ENCODE data around the gene SCO2. TPM values are rescaled to one million over a fixed set of nuclear protein-coding genes. Genes with fewer than 3 reads are reported as not detected.

SCO2 gene
- total and polyA plus RNA-seq, 2 of the 13 experiments (the other 11 are each of a cell fraction or from before 2014, with no cell fraction given): 0.32 to 3.7 TPM

DNA sequence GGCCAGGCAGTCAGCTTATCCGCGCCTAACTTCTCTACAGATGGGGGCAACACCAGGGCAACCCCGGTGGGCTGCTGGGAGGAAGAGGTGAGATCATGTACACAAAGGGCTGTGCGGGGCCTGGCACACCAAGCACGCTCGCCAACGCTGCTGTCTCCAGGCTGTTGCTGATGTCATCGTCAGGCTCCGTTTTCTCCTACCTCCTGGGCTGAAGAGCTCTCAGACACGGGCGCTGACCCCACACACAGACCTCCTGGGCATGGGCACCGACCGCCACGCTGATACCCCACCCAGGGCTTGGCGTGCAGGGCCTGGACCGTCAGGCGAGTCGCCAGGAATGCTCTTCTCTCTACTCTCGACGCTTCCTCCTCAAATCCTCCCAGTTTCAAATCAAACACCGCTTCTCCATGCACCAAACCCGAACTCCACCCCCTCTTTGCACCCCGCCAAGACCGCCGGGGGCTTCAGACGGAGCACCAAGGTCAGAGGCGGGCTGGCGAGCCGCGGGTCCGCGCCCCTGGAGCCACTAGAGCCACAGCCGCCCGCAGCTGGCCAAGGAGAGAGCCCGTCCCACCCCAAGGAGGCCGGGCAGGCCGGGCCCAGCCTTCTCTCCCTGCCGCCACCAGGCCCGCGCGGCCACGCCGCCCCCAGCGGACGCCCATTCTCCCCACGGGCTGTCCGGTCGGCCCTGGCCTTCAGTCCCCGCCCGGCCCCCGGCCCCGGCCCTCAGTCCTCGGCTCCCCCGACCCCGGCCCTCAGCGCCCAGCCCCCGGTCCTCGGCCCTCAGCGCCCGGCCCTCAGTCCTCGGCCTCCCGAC lies 51.3 kb downstream of the SCO2 start (continued):
- TF ChIP-seq ZFP36 (IDR thresholded peaks at IDR 0.05; ENCODE audit: borderline replicate concordance, low read depth, low read length, partially characterized antibody): peak; percentile 77
- TF ChIP-seq ARNT2 (CRISPR knock-in tag; IDR thresholded peaks at IDR 0.05; ENCODE audit: low read depth): no peak
- no peak for TF ChIP-seq ZNF260 (CRISPR knock-in tag; IDR thresholded peaks at IDR 0.05; ENCODE audit: borderline replicate concordance, low read depth)
- TF ChIP-seq ZNF333 (CRISPR knock-in tag; IDR thresholded peaks at IDR 0.05; ENCODE audit: borderline replicate concordance): peak; percentile 70; the same call in 1 of the 2 replicates
- peak; percentile 66 for TF ChIP-seq ZFY (CRISPR knock-in tag; IDR thresholded peaks at IDR 0.05)
- 0 out of 2 replicates have a peak, but pooled peaks have one; percentile 10 for TF ChIP-seq YEATS4 (CRISPR knock-in tag; IDR thresholded peaks at IDR 0.05; ENCODE audit: borderline replicate concordance)
- TF ChIP-seq, protein P1, sequence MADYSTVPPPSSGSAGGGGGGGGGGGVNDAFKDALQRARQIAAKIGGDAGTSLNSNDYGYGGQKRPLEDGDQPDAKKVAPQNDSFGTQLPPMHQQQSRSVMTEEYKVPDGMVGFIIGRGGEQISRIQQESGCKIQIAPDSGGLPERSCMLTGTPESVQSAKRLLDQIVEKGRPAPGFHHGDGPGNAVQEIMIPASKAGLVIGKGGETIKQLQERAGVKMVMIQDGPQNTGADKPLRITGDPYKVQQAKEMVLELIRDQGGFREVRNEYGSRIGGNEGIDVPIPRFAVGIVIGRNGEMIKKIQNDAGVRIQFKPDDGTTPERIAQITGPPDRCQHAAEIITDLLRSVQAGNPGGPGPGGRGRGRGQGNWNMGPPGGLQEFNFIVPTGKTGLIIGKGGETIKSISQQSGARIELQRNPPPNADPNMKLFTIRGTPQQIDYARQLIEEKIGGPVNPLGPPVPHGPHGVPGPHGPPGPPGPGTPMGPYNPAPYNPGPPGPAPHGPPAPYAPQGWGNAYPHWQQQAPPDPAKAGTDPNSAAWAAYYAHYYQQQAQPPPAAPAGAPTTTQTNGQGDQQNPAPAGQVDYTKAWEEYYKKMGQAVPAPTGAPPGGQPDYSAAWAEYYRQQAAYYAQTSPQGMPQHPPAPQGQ (CRISPR knock-in tag; IDR thresholded peaks at IDR 0.05; ENCODE audit: borderline replicate concordance): no peak
- TF ChIP-seq, protein P2, sequence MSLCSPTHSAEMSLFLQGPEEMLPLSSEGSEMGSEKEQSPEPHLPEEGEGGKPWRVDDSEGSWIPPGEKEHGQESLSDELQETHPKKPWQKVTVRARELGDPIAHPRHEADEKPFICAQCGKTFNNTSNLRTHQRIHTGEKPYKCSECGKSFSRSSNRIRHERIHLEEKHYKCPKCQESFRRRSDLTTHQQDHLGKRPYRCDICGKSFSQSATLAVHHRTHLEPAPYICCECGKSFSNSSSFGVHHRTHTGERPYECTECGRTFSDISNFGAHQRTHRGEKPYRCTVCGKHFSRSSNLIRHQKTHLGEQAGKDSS (CRISPR knock-in tag; IDR thresholded peaks at IDR 0.05; ENCODE audit: borderline replicate concordance, low read depth): no peak
- TF ChIP-seq, protein P3, sequence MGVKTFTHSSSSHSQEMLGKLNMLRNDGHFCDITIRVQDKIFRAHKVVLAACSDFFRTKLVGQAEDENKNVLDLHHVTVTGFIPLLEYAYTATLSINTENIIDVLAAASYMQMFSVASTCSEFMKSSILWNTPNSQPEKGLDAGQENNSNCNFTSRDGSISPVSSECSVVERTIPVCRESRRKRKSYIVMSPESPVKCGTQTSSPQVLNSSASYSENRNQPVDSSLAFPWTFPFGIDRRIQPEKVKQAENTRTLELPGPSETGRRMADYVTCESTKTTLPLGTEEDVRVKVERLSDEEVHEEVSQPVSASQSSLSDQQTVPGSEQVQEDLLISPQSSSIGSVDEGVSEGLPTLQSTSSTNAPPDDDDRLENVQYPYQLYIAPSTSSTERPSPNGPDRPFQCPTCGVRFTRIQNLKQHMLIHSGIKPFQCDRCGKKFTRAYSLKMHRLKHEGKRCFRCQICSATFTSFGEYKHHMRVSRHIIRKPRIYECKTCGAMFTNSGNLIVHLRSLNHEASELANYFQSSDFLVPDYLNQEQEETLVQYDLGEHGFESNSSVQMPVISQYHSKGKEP (CRISPR knock-in tag; IDR thresholded peaks at IDR 0.05): no peak
- TF ChIP-seq, protein P4, sequence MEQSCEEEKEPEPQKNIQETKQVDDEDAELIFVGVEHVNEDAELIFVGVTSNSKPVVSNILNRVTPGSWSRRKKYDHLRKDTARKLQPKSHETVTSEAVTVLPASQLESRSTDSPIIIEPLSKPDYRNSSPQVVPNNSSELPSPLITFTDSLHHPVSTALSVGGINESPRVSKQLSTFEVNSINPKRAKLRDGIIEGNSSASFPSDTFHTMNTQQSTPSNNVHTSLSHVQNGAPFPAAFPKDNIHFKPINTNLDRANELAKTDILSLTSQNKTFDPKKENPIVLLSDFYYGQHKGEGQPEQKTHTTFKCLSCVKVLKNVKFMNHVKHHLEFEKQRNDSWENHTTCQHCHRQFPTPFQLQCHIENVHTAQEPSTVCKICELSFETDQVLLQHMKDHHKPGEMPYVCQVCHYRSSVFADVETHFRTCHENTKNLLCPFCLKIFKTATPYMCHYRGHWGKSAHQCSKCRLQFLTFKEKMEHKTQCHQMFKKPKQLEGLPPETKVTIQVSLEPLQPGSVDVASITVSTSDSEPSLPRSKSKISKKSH (CRISPR knock-in tag; IDR thresholded peaks at IDR 0.05; ENCODE audit: borderline replicate concordance): 0 out of 2 replicates have a peak, but pooled peaks have one; percentile 61
- no peak for TF ChIP-seq SMARCE1 (IDR thresholded peaks at IDR 0.05; ENCODE audit: borderline replicate concordance)
- no peak for TF ChIP-seq NCOA2 (CRISPR knock-in tag; IDR thresholded peaks at IDR 0.05)
- no peak for TF ChIP-seq NFKBIZ (CRISPR knock-in tag; IDR thresholded peaks at IDR 0.05)
- TF ChIP-seq ZNF850 (CRISPR knock-in tag; conservative IDR thresholded peaks at IDR 0.05): no peak
- TF ChIP-seq ZNF605 (CRISPR knock-in tag; IDR thresholded peaks at IDR 0.05): no peak
- TF ChIP-seq ZNF557 (CRISPR knock-in tag; IDR thresholded peaks at IDR 0.05): no peak
- TF ChIP-seq ETV5 (CRISPR knock-in tag; IDR thresholded peaks at IDR 0.05; ENCODE audit: borderline replicate concordance): no peak
- 0 out of 2 replicates have a peak, but pooled peaks have one; percentile 37 for TF ChIP-seq HIVEP1 (CRISPR knock-in tag; IDR thresholded peaks at IDR 0.05)
- TF ChIP-seq MED8 (CRISPR knock-in tag; IDR thresholded peaks at IDR 0.05; ENCODE audit: insufficient replicate concordance): peak; percentile 22
- TF ChIP-seq TCF12 (IDR thresholded peaks at IDR 0.05): no peak
- TF ChIP-seq TCF12 (CRISPR knock-in tag; IDR thresholded peaks at IDR 0.05): 0 out of 2 replicates have a peak, but pooled peaks have one; percentile 42

Data from HepG2 (cell line).